Prostate gland (tissue), 2 donors: ENCODE measurements around the gene KCTD1. TPM values are rescaled to one million over a fixed set of nuclear protein-coding genes. Genes with fewer than 3 reads are reported as not detected.
A peak's percentile ranks its signal among the peaks of the same experiment; 100 is the strongest.

ENCODE experiments used
- DNase-seq: peaks from one replicate; pipeline ENCODE4 v3.0.0-alpha.2; 2019; ENCODE audit warnings: low spot score
- H3K27ac ChIP-seq, 2 donors: fragments of 200-600 bp; sonication (generic); 2 replicates each; pipeline ENCODE4 v1.5.1; 2017 to 2019
- H3K27me3 ChIP-seq: fragments of 200-600 bp; sonication (generic); replicated peaks from 2 replicates; pipeline ENCODE4 v1.5.1; 2019; ENCODE audit not compliant: insufficient read depth
- H3K36me3 ChIP-seq, 2 donors: fragments of 200-600 bp; sonication (generic); 1 replicate in 1 of 2; 2 replicates in 1 of 2; pipeline versions ENCODE4 v1.5.1 to v1.8.1; 2017 to 2019
- H3K4me1 ChIP-seq: fragments of 200-600 bp; sonication (generic); replicated peaks from 2 replicates; pipeline ENCODE4 v1.5.1; 2019
- H3K4me3 ChIP-seq, 2 donors: fragments of 200-600 bp; sonication (generic); 2 replicates each; pipeline ENCODE4 v1.5.1; 2017 to 2019
- H3K9me3 ChIP-seq: fragments of 200-600 bp; sonication (generic); 2 replicates; pipeline ENCODE4 v1.5.1; 2017
- POLR2A ChIP-seq: fragments of 450-650 bp; IDR thresholded peaks from one replicate; pipeline ENCODE4 v1.6.1; 2016; ENCODE audit warnings: antibody characterized with exemption, mild to moderate bottlenecking
- POLR2AphosphoS5 ChIP-seq: sonication (generic); formaldehyde crosslinking; IDR thresholded peaks from one replicate; pipeline ENCODE4 v1.6.1; 2017; ENCODE audit warnings: antibody characterized with exemption
- WGBS: methylation state at CpG from one replicate; pipeline ENCODE4 v1.1.5; 2018; 5-methylcytosine and 5-hydroxymethylcytosine counted together
- intact Hi-C: fragments of 100-400 bp; cut with DNase I; formaldehyde crosslinking; loops from one replicate; pipeline ENCODE4 v1.14.2; 2022
- total RNA-seq, 2 donors: library from RNA; depleted of rRNA; stranded (reverse); fragments of >200 nt; gene quantifications; one replicate each; pipeline ENCODE4 v1.1.0, GENCODE V29; 2016
- TF ChIP-seq, protein P1 (sequence below), 4 experiments: fragments of 200-600 bp in 2 of 4; fragments of 450-650 bp in 2 of 4; sonication (generic) in 2 of 4; IDR thresholded peaks; 1 replicate in 3 of 4; 2 replicates in 1 of 4; pipeline ENCODE4 v1.5.1; 2016 to 2019; ENCODE audit warnings: antibody characterized with exemption in 4 of 4, mild to moderate bottlenecking in 2 of 4, moderate library complexity in 2 of 4

KCTD1 gene
- total RNA-seq, 2 donors from 2014 or later = 24.7 to 40.5 TPM

DNA sequence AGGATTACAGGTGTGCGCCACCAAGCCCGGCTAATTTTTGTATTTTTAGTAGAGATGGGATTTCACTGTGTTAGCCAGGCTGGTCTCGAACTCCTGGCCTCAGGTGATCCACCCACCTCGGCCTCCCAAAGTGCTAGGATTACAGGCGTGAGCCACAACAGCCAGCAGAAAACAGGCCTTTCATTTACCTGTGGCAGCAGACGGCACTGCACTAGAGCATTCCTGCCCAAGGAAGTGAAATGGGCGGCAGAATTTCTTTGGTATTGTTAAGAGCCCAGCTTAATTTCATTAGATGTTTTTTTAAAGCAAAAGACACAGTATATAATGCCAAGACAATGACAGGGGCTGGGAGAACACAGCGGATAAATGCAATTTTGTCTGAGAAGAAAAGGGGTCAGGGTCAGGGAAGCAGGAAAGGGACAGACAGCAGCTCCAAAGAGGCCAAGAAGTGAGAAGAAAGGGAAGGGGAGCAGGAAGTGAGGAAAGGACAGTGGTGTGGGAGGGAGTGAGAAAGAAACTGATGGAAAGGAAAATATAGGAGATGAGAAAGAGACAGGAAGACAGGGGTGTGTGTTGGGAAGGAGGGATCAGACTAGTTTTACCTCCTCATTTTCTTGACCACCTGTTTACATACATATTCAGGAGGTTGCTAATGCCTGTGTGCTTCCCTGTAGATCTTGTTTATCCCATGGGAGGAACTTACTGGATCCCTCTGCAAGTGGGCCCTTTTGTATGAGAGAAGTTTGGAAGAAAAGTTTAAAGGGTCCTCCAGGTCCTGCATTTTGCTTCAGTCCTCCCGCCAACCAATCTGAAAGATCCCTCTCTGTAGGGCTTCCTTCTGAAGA lies 32.5 kb downstream of the KCTD1 start:
- WGBS = 89% methylated on average over 9 of the region's 9 CpGs
- no peaks in the 10 kb centered on the region for H3K9me3 ChIP-seq
- no peaks in the 10 kb centered on the region for H3K36me3 ChIP-seq
- intact Hi-C loops = no loop called here
- no peak for TF ChIP-seq POLR2A
- TF ChIP-seq, protein P1, sequence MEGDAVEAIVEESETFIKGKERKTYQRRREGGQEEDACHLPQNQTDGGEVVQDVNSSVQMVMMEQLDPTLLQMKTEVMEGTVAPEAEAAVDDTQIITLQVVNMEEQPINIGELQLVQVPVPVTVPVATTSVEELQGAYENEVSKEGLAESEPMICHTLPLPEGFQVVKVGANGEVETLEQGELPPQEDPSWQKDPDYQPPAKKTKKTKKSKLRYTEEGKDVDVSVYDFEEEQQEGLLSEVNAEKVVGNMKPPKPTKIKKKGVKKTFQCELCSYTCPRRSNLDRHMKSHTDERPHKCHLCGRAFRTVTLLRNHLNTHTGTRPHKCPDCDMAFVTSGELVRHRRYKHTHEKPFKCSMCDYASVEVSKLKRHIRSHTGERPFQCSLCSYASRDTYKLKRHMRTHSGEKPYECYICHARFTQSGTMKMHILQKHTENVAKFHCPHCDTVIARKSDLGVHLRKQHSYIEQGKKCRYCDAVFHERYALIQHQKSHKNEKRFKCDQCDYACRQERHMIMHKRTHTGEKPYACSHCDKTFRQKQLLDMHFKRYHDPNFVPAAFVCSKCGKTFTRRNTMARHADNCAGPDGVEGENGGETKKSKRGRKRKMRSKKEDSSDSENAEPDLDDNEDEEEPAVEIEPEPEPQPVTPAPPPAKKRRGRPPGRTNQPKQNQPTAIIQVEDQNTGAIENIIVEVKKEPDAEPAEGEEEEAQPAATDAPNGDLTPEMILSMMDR (IDR thresholded peaks at IDR 0.05) = no peak
- no peak for TF ChIP-seq POLR2AphosphoS5
- no peak overlapping the region for H3K27ac ChIP-seq
- H3K4me1 ChIP-seq = no peaks in the 10 kb centered on the region
- no peak overlapping the region for H3K4me3 ChIP-seq
- no peak for DNase-seq
- H3K27me3 ChIP-seq = no peaks in the 10 kb centered on the region

DNA sequence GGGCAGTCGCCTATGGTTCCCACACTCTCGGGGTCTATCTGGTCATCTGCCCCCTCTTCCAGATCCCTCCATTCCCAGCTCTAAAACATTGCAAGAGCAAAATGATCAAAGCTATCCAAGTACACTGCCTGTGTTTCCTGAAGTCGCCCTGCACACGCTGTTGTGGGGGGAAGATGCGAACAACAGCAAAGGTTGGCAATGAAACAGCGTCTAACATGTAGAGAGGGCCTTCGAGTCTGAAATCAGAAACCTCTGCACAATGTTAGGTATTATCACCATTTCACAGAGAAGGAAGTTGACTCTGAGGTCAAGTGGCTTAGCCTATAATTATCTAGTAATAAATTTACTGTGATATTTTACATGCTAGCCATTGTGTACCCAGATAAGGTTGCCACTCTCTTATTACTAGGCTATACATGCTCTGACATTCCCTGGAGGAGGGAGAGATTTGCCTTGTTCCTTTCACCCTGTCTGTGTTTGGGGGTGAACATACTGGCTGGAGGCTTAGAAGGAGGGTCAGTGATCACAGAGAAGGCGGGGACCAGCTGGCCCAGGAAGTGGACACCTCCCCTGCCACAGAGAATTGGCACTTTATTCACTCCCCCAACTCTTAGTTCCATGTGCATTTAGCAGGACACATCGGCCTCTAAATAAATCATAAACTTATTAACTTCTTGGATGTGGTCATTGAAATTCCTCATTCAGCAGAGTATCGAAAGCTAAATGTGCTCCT lies 36.8 kb downstream of the KCTD1 start:
- Histone ChIP-seq H3K36me3 (no peaks in the 10 kb centered on the region), H3K9me3 (no peaks in the 10 kb centered on the region), H3K4me1 (no peaks in the 10 kb centered on the region), H3K27me3 (no peaks in the 10 kb centered on the region), H3K27ac (peak overlapping the region in 1 of 2 donors; percentile 19), H3K4me3 (no peak overlapping the region)
- DNase-seq = no peak
- TF ChIP-seq POLR2AphosphoS5 (no peak), POLR2A (no peak)
- TF ChIP-seq, protein P1 (IDR thresholded peaks at IDR 0.05) = no peak
- intact Hi-C loops = no loop called here
- WGBS = 44% methylated on average over 10 of the region's 10 CpGs

DNA sequence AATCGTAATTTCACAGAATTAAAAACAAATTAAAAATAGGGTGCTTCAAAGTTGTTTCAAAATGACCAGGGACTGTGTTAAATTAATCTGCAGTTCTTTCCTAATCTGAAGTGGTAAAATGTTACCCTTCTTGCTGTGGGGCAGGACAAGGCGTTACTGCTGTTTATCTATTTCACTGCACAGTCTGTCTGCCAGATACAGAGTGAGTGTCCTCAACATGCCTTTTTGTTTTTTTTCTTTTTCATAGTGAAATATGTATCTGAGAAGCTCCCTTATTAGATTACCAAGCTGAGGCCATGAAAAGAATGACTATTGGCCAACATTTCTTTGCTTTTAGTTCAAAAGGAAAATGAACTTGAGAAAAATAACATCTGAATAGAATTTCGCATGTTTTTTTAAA lies 38.0 kb downstream of the KCTD1 start:
- intact Hi-C loops = no loop called here
- TF ChIP-seq, protein P1 (IDR thresholded peaks at IDR 0.05) = no peak
- TF ChIP-seq POLR2A = no peak
- Histone ChIP-seq H3K4me3 (no peak overlapping the region), H3K4me1 (no peaks in the 10 kb centered on the region), H3K27me3 (no peaks in the 10 kb centered on the region), H3K36me3 (no peaks in the 10 kb centered on the region), H3K9me3 (no peaks in the 10 kb centered on the region), H3K27ac (no peak overlapping the region)
- no peak for DNase-seq
- 62% methylated on average over 3 of the region's 3 CpGs for WGBS

DNA sequence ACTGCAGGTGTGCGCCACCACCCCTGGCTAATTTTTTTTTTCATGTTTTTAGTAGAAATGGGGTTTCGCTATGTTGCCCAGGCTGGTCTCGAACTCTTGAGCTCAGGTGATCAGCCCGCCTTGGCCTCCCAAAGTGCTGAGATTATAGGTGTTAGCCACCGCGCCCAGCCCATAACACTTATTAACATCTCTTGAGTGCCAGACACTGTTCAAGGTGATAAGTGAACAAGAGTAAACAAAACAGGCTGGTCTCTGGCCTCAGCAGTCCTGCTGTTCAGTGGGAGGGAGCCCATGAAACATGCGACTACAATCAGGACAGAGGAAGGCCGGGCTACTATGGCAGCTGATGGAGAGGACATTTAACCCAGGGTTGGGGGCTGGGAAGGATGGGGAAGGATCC lies 42.3 kb downstream of the KCTD1 start:
- WGBS = 93% methylated on average over 8 of the region's 8 CpGs
- Histone ChIP-seq H3K27ac (no peak overlapping the region), H3K36me3 (no peaks in the 10 kb centered on the region), H3K9me3 (no peaks in the 10 kb centered on the region), H3K4me1 (no peaks in the 10 kb centered on the region), H3K4me3 (no peak overlapping the region), H3K27me3 (no peaks in the 10 kb centered on the region)
- intact Hi-C loops = no loop called here
- DNase-seq = no peak
- TF ChIP-seq POLR2AphosphoS5 (no peak), POLR2A (no peak)
- TF ChIP-seq, protein P1 (IDR thresholded peaks at IDR 0.05) = no peak
